Endometrial microvascular endothelial cells (primary cell): ENCODE measurements around the gene SKIDA1. TPM values are rescaled to one million over a fixed set of nuclear protein-coding genes. Genes with fewer than 3 reads are reported as not detected.
"Not testable (repeated sequence)": the region's sequence is repeated elsewhere in the genome, so short reads cannot be mapped to it uniquely, and the experiment has no call there.

Source experiments
- in situ Hi-C: cut with HindIII; loops from 2 replicates; pipeline ENCODE4 v1.10.0; 2017; ENCODE audit warnings: low sequenced_read_pairs, low pct_unique_long_range_greater_than_20kb; ENCODE audit errors: inconsistent ontology term
- total RNA-seq: library from RNA; depleted of rRNA; stranded (reverse); fragments of >200 nt; gene quantifications from one replicate; pipeline ENCODE4 v1.2.3, GENCODE V29; 2015; ENCODE audit errors: inconsistent ontology term

The SKIDA1 gene
- 0.19 TPM for total RNA-seq

- in situ Hi-C loops = no loop called here
These were observed at the start of gene SKIDA1 for GRCh38 chr10:21525367-21526187. TSS of gene SKIDA1 (minus strand) at chr10:21525682. CDS start at chr10:21517822, 7,860 bp downstream.

- in situ Hi-C loops = not testable (repeated sequence)
These were observed 49.0 kb upstream of the SKIDA1 start for GRCh38 chr10:21574514-21574913.

- in situ Hi-C loops = no loop called here
These were observed 47.1 kb upstream of the SKIDA1 start for GRCh38 chr10:21572578-21572977.

GRCh38 chr10:21570761-21571521 lies 45.5 kb upstream of the SKIDA1 start:
- in situ Hi-C loops = no loop called here

- in situ Hi-C loops = not testable (repeated sequence)
These were observed 33.5 kb upstream of the SKIDA1 start for GRCh38 chr10:21558984-21559383.

GRCh38 chr10:21556527-21556926 lies 31.0 kb upstream of the SKIDA1 start:
- in situ Hi-C loops = no loop called here

GRCh38 chr10:21552638-21553037 lies 27.2 kb upstream of the SKIDA1 start:
- in situ Hi-C loops = no loop called here

GRCh38 chr10:21547246-21547645 lies 21.8 kb upstream of the SKIDA1 start:
- in situ Hi-C loops = no loop called here

- in situ Hi-C loops = not testable (repeated sequence)
These were observed 15.2 kb upstream of the SKIDA1 start for GRCh38 chr10:21540701-21541100.

GRCh38 chr10:21536874-21537273 lies 11.4 kb upstream of the SKIDA1 start:
- in situ Hi-C loops = no loop called here

GRCh38 chr10:21535976-21536375 lies 10.5 kb upstream of the SKIDA1 start:
- in situ Hi-C loops = not testable (repeated sequence)

- in situ Hi-C loops = no loop called here
These were observed 10.0 kb upstream of the SKIDA1 start for GRCh38 chr10:21535494-21535965.

- in situ Hi-C loops = no loop called here
These were observed 9.4 kb upstream of the SKIDA1 start for GRCh38 chr10:21534604-21535493.

GRCh38 chr10:21534280-21534586 lies 8.8 kb upstream of the SKIDA1 start:
- in situ Hi-C loops = no loop called here

- in situ Hi-C loops = no loop called here
These were observed 8.2 kb upstream of the SKIDA1 start, which contains the start of gene MLLT10 for GRCh38 chr10:21533467-21534279. TSS of gene MLLT10 (plus strand) at chr10:21534232. CDS start at chr10:21534645, 413 bp downstream.

GRCh38 chr10:21532694-21533466 lies 7.4 kb upstream of the SKIDA1 start:
- in situ Hi-C loops = no loop called here

GRCh38 chr10:21531164-21531563 lies 5.7 kb upstream of the SKIDA1 start:
- in situ Hi-C loops = no loop called here

- in situ Hi-C loops = no loop called here
These were observed 5.2 kb upstream of the SKIDA1 start for GRCh38 chr10:21530641-21531040.
